HepG2 (cell line): ENCODE data around the gene CLDN7. TPM values are rescaled to one million over a fixed set of nuclear protein-coding genes. Genes with fewer than 3 reads are reported as not detected.

Experiments used
- ATF7 ChIP-seq, 2 experiments: fragments of 450-650 bp in 1 of 2; sonication (generic) in 1 of 2; formaldehyde crosslinking in 1 of 2; IDR thresholded peaks; 2 replicates each; pipeline versions ENCODE4 v1.4.0 to v1.6.1; 2016 to 2020; ENCODE audit warnings: antibody characterized with exemption in 1 of 2, mild to moderate bottlenecking in 1 of 2, missing genetic modification reagents in 1 of 2
- FOSL1 ChIP-seq: sonication (generic); formaldehyde crosslinking; IDR thresholded peaks from 2 replicates; pipeline ENCODE4 v1.9.0; 2021; ENCODE audit warnings: missing genetic modification reagents, borderline replicate concordance
- JDP2 ChIP-seq: sonication (generic); formaldehyde crosslinking; IDR thresholded peaks from 2 replicates; pipeline ENCODE4 v1.8.1; 2022; ENCODE audit warnings: missing genetic modification reagents, borderline replicate concordance
- NFE2 ChIP-seq: sonication (generic); formaldehyde crosslinking; IDR thresholded peaks from 2 replicates; pipeline ENCODE4 v1.4.0; 2020; ENCODE audit warnings: missing genetic modification reagents
- PAX8 ChIP-seq: sonication (generic); formaldehyde crosslinking; IDR thresholded peaks from 2 replicates; pipeline ENCODE4 v1.8.0; 2022; ENCODE audit warnings: mild to moderate bottlenecking, missing genetic modification reagents, borderline replicate concordance
- PCBP2 ChIP-seq: fragments of 200-400 bp; formaldehyde crosslinking; optimal IDR thresholded peaks from 2 replicates; pipeline ENCODE3; 2018; ENCODE audit warnings: low read length, low read depth; ENCODE audit not compliant: poor library complexity, severe bottlenecking
- TFDP1 ChIP-seq: IDR thresholded peaks from 2 replicates; pipeline ENCODE4 v1.6.1; 2016; ENCODE audit warnings: missing compliant biosample characterization, missing genetic modification reagents, borderline replicate concordance
- XRCC5 ChIP-seq: fragments of 200-400 bp; formaldehyde crosslinking; optimal IDR thresholded peaks from 2 replicates; pipeline ENCODE3; 2017; ENCODE audit warnings: mild to moderate bottlenecking, low read length
- ZNF317 ChIP-seq: sonication (generic); formaldehyde crosslinking; IDR thresholded peaks from 2 replicates; pipeline ENCODE4 v1.5.0; 2020; ENCODE audit warnings: mild to moderate bottlenecking, missing genetic modification reagents
- ZNF367 ChIP-seq: sonication (generic); formaldehyde crosslinking; IDR thresholded peaks from 2 replicates; pipeline ENCODE4 v1.4.0; 2020; ENCODE audit warnings: missing genetic modification reagents, borderline replicate concordance
- ZNF569 ChIP-seq: sonication (generic); formaldehyde crosslinking; IDR thresholded peaks from 2 replicates; pipeline ENCODE4 v1.5.0; 2020; ENCODE audit warnings: mild to moderate bottlenecking, missing genetic modification reagents, moderate library complexity, borderline replicate concordance
- ZNF788 ChIP-seq: sonication (generic); formaldehyde crosslinking; IDR thresholded peaks from 2 replicates; pipeline ENCODE4 v1.5.0; 2020; ENCODE audit warnings: mild to moderate bottlenecking, missing genetic modification reagents, borderline replicate concordance
- ZNF816 ChIP-seq: sonication (generic); formaldehyde crosslinking; IDR thresholded peaks from 2 replicates; pipeline ENCODE4 v1.8.0; 2022; ENCODE audit warnings: missing genetic modification reagents, mild to moderate bottlenecking, borderline replicate concordance
- polyA plus RNA-seq, 8 experiments: library from polyadenylated mRNA; depleted of rRNA in 3 of 8; stranded (reverse) in 7 of 8; unstranded in 1 of 8; fragments of >200 nt; fragmentation: Illumina TruSeq in 4 of 8; extraction: Trizol in 4 of 8; gene quantifications; 2 replicates each; pipeline versions ENCODE4 v1.2.1 to v1.2.3, GENCODE V29; 2011 to 2016; ENCODE audit warnings: low read depth in 4 of 8, missing spikeins in 1 of 8, mixed read lengths in 1 of 8; ENCODE audit not compliant: insufficient read depth in 1 of 8
- total RNA-seq, 5 experiments: library from RNA; depleted of rRNA; stranded (reverse); fragments of >200 nt; fragmentation: Illumina TruSeq; extraction: Trizol; gene quantifications; 2 replicates each; pipeline ENCODE4 v1.2.3, GENCODE V29; 2016; ENCODE audit warnings: low read depth in 1 of 5
- TF ChIP-seq, protein P1 (sequence below): sonication (generic); formaldehyde crosslinking; IDR thresholded peaks from 2 replicates; pipeline ENCODE4 v1.5.0; 2020; ENCODE audit warnings: mild to moderate bottlenecking, missing genetic modification reagents, borderline replicate concordance
- TF ChIP-seq, protein P2 (sequence below): sonication (generic); formaldehyde crosslinking; IDR thresholded peaks from 2 replicates; pipeline ENCODE4 v1.5.1; 2020; ENCODE audit warnings: missing genetic modification reagents, mild to moderate bottlenecking, borderline replicate concordance

Gene CLDN7
- total and polyA plus RNA-seq, 2 of the 13 experiments (the other 11 are each of a cell fraction or from before 2014, with no cell fraction given), result not detected

GRCh38 chr17:7219229-7219811 is 43.0 kb downstream of the CLDN7 start (continued):
- TF ChIP-seq, protein P1, sequence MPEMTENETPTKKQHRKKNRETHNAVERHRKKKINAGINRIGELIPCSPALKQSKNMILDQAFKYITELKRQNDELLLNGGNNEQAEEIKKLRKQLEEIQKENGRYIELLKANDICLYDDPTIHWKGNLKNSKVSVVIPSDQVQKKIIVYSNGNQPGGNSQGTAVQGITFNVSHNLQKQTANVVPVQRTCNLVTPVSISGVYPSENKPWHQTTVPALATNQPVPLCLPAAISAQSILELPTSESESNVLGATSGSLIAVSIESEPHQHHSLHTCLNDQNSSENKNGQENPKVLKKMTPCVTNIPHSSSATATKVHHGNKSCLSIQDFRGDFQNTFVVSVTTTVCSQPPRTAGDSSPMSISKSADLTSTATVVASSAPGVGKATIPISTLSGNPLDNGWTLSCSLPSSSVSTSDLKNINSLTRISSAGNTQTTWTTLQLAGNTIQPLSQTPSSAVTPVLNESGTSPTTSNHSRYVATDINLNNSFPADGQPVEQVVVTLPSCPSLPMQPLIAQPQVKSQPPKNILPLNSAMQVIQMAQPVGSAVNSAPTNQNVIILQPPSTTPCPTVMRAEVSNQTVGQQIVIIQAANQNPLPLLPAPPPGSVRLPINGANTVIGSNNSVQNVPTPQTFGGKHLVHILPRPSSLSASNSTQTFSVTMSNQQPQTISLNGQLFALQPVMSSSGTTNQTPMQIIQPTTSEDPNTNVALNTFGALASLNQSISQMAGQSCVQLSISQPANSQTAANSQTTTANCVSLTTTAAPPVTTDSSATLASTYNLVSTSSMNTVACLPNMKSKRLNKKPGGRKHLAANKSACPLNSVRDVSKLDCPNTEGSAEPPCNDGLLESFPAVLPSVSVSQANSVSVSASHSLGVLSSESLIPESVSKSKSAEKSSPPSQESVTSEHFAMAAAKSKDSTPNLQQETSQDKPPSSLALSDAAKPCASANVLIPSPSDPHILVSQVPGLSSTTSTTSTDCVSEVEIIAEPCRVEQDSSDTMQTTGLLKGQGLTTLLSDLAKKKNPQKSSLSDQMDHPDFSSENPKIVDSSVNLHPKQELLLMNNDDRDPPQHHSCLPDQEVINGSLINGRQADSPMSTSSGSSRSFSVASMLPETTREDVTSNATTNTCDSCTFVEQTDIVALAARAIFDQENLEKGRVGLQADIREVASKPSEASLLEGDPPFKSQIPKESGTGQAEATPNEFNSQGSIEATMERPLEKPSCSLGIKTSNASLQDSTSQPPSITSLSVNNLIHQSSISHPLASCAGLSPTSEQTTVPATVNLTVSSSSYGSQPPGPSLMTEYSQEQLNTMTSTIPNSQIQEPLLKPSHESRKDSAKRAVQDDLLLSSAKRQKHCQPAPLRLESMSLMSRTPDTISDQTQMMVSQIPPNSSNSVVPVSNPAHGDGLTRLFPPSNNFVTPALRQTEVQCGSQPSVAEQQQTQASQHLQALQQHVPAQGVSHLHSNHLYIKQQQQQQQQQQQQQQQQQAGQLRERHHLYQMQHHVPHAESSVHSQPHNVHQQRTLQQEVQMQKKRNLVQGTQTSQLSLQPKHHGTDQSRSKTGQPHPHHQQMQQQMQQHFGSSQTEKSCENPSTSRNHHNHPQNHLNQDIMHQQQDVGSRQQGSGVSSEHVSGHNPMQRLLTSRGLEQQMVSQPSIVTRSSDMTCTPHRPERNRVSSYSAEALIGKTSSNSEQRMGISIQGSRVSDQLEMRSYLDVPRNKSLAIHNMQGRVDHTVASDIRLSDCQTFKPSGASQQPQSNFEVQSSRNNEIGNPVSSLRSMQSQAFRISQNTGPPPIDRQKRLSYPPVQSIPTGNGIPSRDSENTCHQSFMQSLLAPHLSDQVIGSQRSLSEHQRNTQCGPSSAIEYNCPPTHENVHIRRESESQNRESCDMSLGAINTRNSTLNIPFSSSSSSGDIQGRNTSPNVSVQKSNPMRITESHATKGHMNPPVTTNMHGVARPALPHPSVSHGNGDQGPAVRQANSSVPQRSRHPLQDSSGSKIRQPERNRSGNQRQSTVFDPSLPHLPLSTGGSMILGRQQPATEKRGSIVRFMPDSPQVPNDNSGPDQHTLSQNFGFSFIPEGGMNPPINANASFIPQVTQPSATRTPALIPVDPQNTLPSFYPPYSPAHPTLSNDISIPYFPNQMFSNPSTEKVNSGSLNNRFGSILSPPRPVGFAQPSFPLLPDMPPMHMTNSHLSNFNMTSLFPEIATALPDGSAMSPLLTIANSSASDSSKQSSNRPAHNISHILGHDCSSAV (CRISPR knock-in tag), result no peak
- no peak for TF ChIP-seq TFDP1 (CRISPR knock-in tag)
- TF ChIP-seq JDP2 (CRISPR knock-in tag), result no peak
- TF ChIP-seq, protein P2, sequence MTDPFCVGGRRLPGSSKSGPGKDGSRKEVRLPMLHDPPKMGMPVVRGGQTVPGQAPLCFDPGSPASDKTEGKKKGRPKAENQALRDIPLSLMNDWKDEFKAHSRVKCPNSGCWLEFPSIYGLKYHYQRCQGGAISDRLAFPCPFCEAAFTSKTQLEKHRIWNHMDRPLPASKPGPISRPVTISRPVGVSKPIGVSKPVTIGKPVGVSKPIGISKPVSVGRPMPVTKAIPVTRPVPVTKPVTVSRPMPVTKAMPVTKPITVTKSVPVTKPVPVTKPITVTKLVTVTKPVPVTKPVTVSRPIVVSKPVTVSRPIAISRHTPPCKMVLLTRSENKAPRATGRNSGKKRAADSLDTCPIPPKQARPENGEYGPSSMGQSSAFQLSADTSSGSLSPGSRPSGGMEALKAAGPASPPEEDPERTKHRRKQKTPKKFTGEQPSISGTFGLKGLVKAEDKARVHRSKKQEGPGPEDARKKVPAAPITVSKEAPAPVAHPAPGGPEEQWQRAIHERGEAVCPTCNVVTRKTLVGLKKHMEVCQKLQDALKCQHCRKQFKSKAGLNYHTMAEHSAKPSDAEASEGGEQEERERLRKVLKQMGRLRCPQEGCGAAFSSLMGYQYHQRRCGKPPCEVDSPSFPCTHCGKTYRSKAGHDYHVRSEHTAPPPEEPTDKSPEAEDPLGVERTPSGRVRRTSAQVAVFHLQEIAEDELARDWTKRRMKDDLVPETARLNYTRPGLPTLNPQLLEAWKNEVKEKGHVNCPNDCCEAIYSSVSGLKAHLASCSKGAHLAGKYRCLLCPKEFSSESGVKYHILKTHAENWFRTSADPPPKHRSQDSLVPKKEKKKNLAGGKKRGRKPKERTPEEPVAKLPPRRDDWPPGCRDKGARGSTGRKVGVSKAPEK (CRISPR knock-in tag), result no peak
- no peak for TF ChIP-seq ZNF788 (CRISPR knock-in tag)
- no peak for TF ChIP-seq ZNF317 (CRISPR knock-in tag)
- TF ChIP-seq PAX8 (CRISPR knock-in tag), result no peak
- TF ChIP-seq PCBP2, result no peak
- no peak for TF ChIP-seq ATF7 (IDR thresholded peaks at IDR 0.05)
- TF ChIP-seq ATF7 (CRISPR knock-in tag; IDR thresholded peaks at IDR 0.05), result peak; percentile 18; the same call in 1 of the 2 replicates
- no peak for TF ChIP-seq ZNF569
- TF ChIP-seq ZNF367 (CRISPR knock-in tag), result no peak
- no peak for TF ChIP-seq NFE2 (CRISPR knock-in tag)
- no peak for TF ChIP-seq ZNF816
- TF ChIP-seq FOSL1 (CRISPR knock-in tag), result no peak
- TF ChIP-seq XRCC5, result no peak
